Colonic mucosa (tissue), 4 donors: ENCODE results near the gene PI4K2A. TPM values are rescaled to one million over a fixed set of nuclear protein-coding genes. Genes with fewer than 3 reads are reported as not detected.

Experiments
- DNase-seq: peaks from one replicate; pipeline ENCODE4 v3.0.0-alpha.2; 2020
- H3K27ac ChIP-seq: fragments of 200-600 bp; one replicate; pipeline ENCODE4 v1.8.0; 2021
- H3K27me3 ChIP-seq: fragments of 200-600 bp; one replicate; pipeline ENCODE4 v1.8.0; 2021
- H3K36me3 ChIP-seq: fragments of 200-600 bp; one replicate; pipeline ENCODE4 v1.8.0; 2021
- H3K4me1 ChIP-seq: fragments of 200-600 bp; one replicate; pipeline ENCODE4 v1.8.0; 2021; ENCODE audit warnings: mild to moderate bottlenecking
- H3K4me3 ChIP-seq: fragments of 200-600 bp; one replicate; pipeline ENCODE4 v1.8.0; 2021
- H3K9ac ChIP-seq, 2 donors: one replicate each; pipeline ENCODE4 v1.7.0; 2013; ENCODE audit warnings: control low read depth in 2 of 2, low read depth in 2 of 2, low read length in 2 of 2
- H3K9me3 ChIP-seq: fragments of 200-600 bp; one replicate; pipeline ENCODE4 v1.8.0; 2021
- intact Hi-C: fragments of 100-400 bp; cut with DNase I; formaldehyde crosslinking; loops from one replicate; pipeline ENCODE4 v1.14.1; 2022
- total RNA-seq, 2 donors: library from RNA; stranded (reverse); fragmentation: NEBNext Ultra II Directional in 1 of 2; extraction: Animal tissue kit (Norgen Biotek cat#: 25700) in 1 of 2; gene quantifications; one replicate each; pipeline ENCODE4 v1.2.1, GENCODE V29; 2021
- TF ChIP-seq, protein P1 (sequence below): fragments of 200-600 bp; IDR thresholded peaks from one replicate; pipeline ENCODE4 v1.8.0; 2022; ENCODE audit warnings: antibody characterized with exemption, mild to moderate bottlenecking
- donor health status: healthy.
- donor health status: DM: no; HTN: no; CAD: no.
- donor health status: DM: no; HTN: no; CAD: no.

Gene PI4K2A
- total RNA-seq, 2 donors from 2014 or later = 10.6 to 11.0 TPM

DNA sequence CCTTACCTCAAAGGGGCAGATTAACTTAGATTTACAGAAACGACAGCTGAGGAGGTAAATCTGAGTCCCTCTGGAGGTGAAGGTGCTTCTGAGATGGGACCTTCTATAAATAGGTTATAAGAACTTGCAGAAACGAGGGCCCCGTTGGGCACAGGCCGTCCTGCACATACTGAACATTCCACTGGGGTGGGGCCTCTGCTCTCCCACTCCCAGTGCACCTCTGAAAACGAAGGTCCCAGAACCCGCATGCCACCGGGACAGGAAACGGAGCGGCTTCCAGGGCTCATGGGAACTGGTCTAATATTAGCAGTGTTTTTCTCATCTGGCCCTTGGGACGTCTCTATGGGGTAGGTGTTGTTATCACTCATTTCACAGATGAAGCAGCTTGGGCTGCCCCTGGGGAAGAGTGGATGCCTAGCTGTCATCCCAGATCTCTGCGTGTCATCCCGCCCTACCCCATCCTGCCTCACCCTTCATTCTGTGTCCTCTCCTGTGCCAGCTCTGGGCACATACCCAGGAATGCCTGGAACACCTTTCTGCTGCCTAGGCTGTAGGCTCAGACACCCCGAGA lies 31.4 kb upstream of the PI4K2A start:
- no peak for DNase-seq
- H3K9me3 ChIP-seq = no peaks in the 10 kb centered on the region
- no peaks in the 10 kb centered on the region for H3K27me3 ChIP-seq
- TF ChIP-seq, protein P1, sequence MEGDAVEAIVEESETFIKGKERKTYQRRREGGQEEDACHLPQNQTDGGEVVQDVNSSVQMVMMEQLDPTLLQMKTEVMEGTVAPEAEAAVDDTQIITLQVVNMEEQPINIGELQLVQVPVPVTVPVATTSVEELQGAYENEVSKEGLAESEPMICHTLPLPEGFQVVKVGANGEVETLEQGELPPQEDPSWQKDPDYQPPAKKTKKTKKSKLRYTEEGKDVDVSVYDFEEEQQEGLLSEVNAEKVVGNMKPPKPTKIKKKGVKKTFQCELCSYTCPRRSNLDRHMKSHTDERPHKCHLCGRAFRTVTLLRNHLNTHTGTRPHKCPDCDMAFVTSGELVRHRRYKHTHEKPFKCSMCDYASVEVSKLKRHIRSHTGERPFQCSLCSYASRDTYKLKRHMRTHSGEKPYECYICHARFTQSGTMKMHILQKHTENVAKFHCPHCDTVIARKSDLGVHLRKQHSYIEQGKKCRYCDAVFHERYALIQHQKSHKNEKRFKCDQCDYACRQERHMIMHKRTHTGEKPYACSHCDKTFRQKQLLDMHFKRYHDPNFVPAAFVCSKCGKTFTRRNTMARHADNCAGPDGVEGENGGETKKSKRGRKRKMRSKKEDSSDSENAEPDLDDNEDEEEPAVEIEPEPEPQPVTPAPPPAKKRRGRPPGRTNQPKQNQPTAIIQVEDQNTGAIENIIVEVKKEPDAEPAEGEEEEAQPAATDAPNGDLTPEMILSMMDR = no peak
- no peaks in the 10 kb centered on the region for H3K4me1 ChIP-seq
- H3K9ac ChIP-seq = no peak overlapping the region
- no peak overlapping the region for H3K4me3 ChIP-seq
- H3K36me3 ChIP-seq = no peaks in the 10 kb centered on the region
- intact Hi-C loops = no loop called here
- no peak overlapping the region for H3K27ac ChIP-seq

DNA sequence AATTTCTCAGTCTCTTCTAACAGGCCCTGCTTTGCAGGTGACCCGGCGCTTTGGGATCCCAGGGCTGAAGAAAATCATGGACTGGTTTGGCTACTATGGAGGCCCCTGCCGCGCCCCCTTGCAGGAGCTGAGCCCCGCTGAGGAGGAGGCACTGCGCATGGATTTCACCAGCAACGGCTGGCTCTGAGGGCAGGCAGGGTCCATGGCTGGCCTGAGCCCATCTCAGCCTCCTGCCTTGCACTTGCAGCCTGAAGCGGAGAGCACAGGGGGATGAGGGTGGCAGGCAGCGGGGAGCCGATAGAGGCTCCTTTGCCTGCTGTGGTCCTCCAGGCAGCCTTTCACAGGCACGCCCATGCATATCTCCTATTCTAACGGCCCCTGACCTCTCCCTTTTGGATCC lies 29.0 kb upstream of the PI4K2A start:
- DNase-seq = no peak
- Histone ChIP-seq H3K27ac (no peak overlapping the region), H3K27me3 (no peaks in the 10 kb centered on the region), H3K9ac (no peak overlapping the region), H3K4me1 (no peaks in the 10 kb centered on the region), H3K9me3 (no peaks in the 10 kb centered on the region), H3K4me3 (no peak overlapping the region), H3K36me3 (no peaks in the 10 kb centered on the region)
- intact Hi-C loops = loop anchor here (5.0 kb wide), 1 partner anchor 39 kb away; the partner anchor contains the start of gene ANKRD2
- TF ChIP-seq, protein P1 = no peak

DNA sequence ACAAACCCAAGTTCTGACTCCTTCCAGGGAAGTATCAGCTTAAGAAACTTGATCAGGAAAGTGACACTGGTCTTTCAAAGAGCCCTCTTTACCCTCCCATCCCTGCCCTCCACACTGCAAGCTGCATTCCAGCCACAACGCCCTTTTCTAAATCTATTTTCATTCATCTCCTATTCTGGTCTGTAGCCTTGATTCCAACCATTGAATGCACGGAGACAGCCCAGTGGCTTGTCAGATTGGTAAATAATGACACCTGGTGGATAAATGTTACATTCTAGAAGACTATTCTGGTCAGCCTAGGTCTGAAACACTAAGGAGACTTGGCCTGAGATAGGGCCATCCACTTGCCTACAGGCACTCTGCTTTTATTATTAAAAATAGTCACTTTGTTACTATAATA lies 28.1 kb upstream of the PI4K2A start:
- no peaks in the 10 kb centered on the region for H3K9me3 ChIP-seq
- intact Hi-C loops = loop anchor here (5.0 kb wide), 1 partner anchor 40 kb away; the partner anchor contains the start of gene ANKRD2
- DNase-seq = no peak
- H3K4me3 ChIP-seq = no peak overlapping the region
- H3K9ac ChIP-seq = no peak overlapping the region
- no peaks in the 10 kb centered on the region for H3K27me3 ChIP-seq
- TF ChIP-seq, protein P1 = no peak
- H3K36me3 ChIP-seq = no peaks in the 10 kb centered on the region
- H3K27ac ChIP-seq = no peak overlapping the region
- no peaks in the 10 kb centered on the region for H3K4me1 ChIP-seq

DNA sequence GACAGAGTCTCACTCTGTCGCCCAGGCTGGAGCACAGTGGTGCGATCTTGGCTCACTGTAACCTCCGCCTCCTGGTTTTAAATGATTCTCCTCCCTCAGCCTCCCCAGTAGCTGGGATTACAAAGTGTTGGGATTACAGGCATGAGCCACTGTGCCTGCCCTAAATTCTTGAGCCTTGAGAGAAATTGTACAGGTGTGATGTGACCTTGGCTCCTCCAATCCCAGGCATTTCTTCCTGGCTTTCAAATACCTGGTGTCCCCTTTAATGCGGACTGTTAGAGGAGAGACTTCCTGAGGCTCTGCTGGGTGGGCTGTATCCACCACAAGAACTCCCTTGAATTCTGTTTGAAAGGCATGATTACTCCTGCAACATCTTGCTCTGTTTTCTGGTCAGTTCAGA lies 22.2 kb upstream of the PI4K2A start:
- no peak overlapping the region for H3K4me3 ChIP-seq
- no peaks in the 10 kb centered on the region for H3K27me3 ChIP-seq
- no peaks in the 10 kb centered on the region for H3K4me1 ChIP-seq
- intact Hi-C loops = no loop called here
- H3K27ac ChIP-seq = no peak overlapping the region
- no peak for DNase-seq
- TF ChIP-seq, protein P1 = no peak
- H3K9me3 ChIP-seq = no peaks in the 10 kb centered on the region
- no peaks in the 10 kb centered on the region for H3K36me3 ChIP-seq
- H3K9ac ChIP-seq = no peak overlapping the region

DNA sequence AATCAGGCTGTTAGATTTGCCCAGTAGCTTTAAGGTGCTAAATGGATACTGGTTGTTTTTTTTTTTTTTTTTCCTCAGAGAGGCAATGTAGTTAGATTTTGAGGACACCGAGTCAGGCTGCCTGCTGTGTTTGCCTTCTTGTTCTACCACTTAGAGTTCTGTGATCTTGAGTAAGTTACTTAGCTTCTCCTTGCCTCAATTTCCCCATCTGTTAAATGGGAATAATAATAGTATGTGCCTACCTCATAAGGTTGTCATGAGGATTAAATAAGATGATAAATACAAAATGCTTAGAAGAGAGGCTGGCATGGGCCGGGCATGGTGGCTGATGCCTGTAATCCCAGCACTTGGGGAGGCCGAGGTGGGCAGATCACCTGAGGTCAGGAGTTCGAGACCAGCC lies 21.7 kb upstream of the PI4K2A start:
- Histone ChIP-seq H3K27ac (no peak overlapping the region), H3K4me3 (no peak overlapping the region), H3K27me3 (no peaks in the 10 kb centered on the region), H3K9me3 (no peaks in the 10 kb centered on the region), H3K9ac (no peak overlapping the region), H3K36me3 (no peaks in the 10 kb centered on the region), H3K4me1 (no peaks in the 10 kb centered on the region)
- TF ChIP-seq, protein P1 = no peak
- intact Hi-C loops = no loop called here
- no peak for DNase-seq
